ENCODE data around the gene CTNNBL1.

GRCh38 chr20:37786043-37786442, 92.2 kb downstream of the CTNNBL1 start:
- no peak for TF ChIP-seq CTCF (IDR thresholded peaks at IDR 0.05; ENCODE audit: low read depth, low read length)
- TF ChIP-seq POLR2A (IDR thresholded peaks at IDR 0.05; ENCODE audit: extremely low read depth, insufficient read length) = no peak
- TF ChIP-seq MYC (IDR thresholded peaks at IDR 0.05; ENCODE audit: low read depth, low read length) = no peak

Data from NB4 (cell line).